ENCODE data around the gene PIK3CB. TPM values are rescaled to one million over a fixed set of nuclear protein-coding genes. Genes with fewer than 3 reads are reported as not detected.

PIK3CB gene
- total and polyA plus RNA-seq, 2 of the 8 experiments (the other 6 are each of a cell fraction or from before 2014, with no cell fraction given), result 8.3 to 35.2 TPM

GRCh38 chr3:138879541-138880380 lies 45.0 kb upstream of the PIK3CB start:
- no peak overlapping the region for H3K18ac ChIP-seq (ENCODE audit: extremely low read depth, low read length)
- WGBS, 2 experiments (ENCODE audit: extremely low coverage in 1 of 2, insufficient coverage in 1 of 2, insufficient read length in 1 of 2, insufficient replicate concordance in 2 of 2, low coverage in 1 of 2, low lambda C conversion rate in 2 of 2, missing lambda C conversion rate in 1 of 2), result 67% methylated on average over 13 of the region's 14 CpGs; no CpG with 5 or more reads in 1 of the 2 experiments
- no peak for DNase-seq (ENCODE audit: low read depth in 1 of 2, low spot score in 2 of 2)
- H4K91ac ChIP-seq (replicated peaks; ENCODE audit: insufficient read length, low read length), result no peak overlapping the region
- FAIRE-seq, result peak; percentile 83
- H3K4me1 ChIP-seq (replicated peaks in 1 of 4; ENCODE audit: control insufficient read depth in 3 of 4, insufficient read depth in 4 of 4, low read length in 3 of 4), result peaks cover 0 to 4% (median 0%) of the 10 kb centered on the region in 4 experiments; a peak in 1 of 7 replicates
- no peaks in the 10 kb centered on the region for H3K36me3 ChIP-seq (ENCODE audit: control insufficient read depth in 2 of 4, insufficient read depth in 4 of 4, low read length in 3 of 4)
- H3K4me3 ChIP-seq (ENCODE audit: extremely low read depth in 1 of 4, insufficient read depth in 2 of 4, low read depth in 3 of 4, low read length in 4 of 4), result no peak overlapping the region
- H3K56ac ChIP-seq (replicated peaks; ENCODE audit: insufficient read length, low read depth, low read length), result no peak overlapping the region
- H2BK20ac ChIP-seq (ENCODE audit: low read length), result no peak overlapping the region
- CTCF ChIA-PET (ENCODE audit: partially characterized antibody), result interaction anchor here (0.6 kb wide), 1 partner anchor 242 kb away, joined by 3 read pairs; no protein-coding TSS in a partner anchor
- no peak overlapping the region for H2BK15ac ChIP-seq (ENCODE audit: low read length)
- H4K8ac ChIP-seq (ENCODE audit: extremely low read depth, insufficient read depth, low read length), result no peak overlapping the region
- H2AK5ac ChIP-seq (ENCODE audit: low read depth, low read length), result no peak overlapping the region
- H3K9ac ChIP-seq (replicated peaks in 1 of 4; ENCODE audit: extremely low read depth in 1 of 4, low read depth in 3 of 4, low read length in 3 of 4), result no peak overlapping the region
- H3K14ac ChIP-seq (ENCODE audit: insufficient read length), result no peak overlapping the region
- H2BK12ac ChIP-seq (ENCODE audit: low read depth, low read length), result 0 out of 2 replicates have a peak overlapping the region, but pooled peaks have one; percentile 51
- H4K5ac ChIP-seq (ENCODE audit: insufficient read length, low read depth, low read length), result no peak overlapping the region
- H3K9me3 ChIP-seq (ENCODE audit: insufficient read depth in 2 of 2, low read depth in 1 of 2, low read length in 1 of 2), result no peaks in the 10 kb centered on the region
- H3K23me2 ChIP-seq (ENCODE audit: low read depth, low read length), result no peaks in the 10 kb centered on the region
- no peaks in the 10 kb centered on the region for H3K27me3 ChIP-seq (replicated peaks in 1 of 4; ENCODE audit: control insufficient read depth in 3 of 4, extremely low read depth in 1 of 4, insufficient read depth in 3 of 4, low read length in 3 of 4)
- H3K4me2 ChIP-seq (ENCODE audit: insufficient read depth in 1 of 2, low read depth in 2 of 2, low read length in 2 of 2), result peak overlapping the region; percentile 7 to 14; a peak in 2 of 4 replicates
- H3K79me2 ChIP-seq (ENCODE audit: control insufficient read depth in 1 of 2, insufficient read depth in 2 of 2, low read length in 2 of 2), result no peaks in the 10 kb centered on the region
- no peak overlapping the region for H2BK120ac ChIP-seq (replicated peaks; ENCODE audit: low read depth, low read length)
- no peak overlapping the region for H3K23ac ChIP-seq (ENCODE audit: insufficient read length)
- H3K4ac ChIP-seq (replicated peaks; ENCODE audit: insufficient read length, low read depth, low read length), result no peak overlapping the region
- TF ChIP-seq POLR2AphosphoS5 (IDR thresholded peaks at IDR 0.05; ENCODE audit: low read depth, low read length) (no peak), EP300 (IDR thresholded peaks at IDR 0.05; ENCODE audit: borderline replicate concordance in 1 of 2, low read depth in 2 of 2, low read length in 2 of 2) (no peak), KDM1A (IDR thresholded peaks at IDR 0.05; ENCODE audit: borderline replicate concordance, low read length) (no peak), NRF1 (IDR thresholded peaks at IDR 0.05; ENCODE audit: low read depth, low read length) (no peak), CREB1 (IDR thresholded peaks at IDR 0.05) (0 out of 2 replicates have a peak, but pooled peaks have one; percentile 31), USF2 (IDR thresholded peaks at IDR 0.05; ENCODE audit: low read length) (no peak), EZH2 (IDR thresholded peaks at IDR 0.05; ENCODE audit: low read depth, low read length, severe bottlenecking) (no peak)
- H4K20me1 ChIP-seq (replicated peaks in 1 of 2; ENCODE audit: control insufficient read depth in 1 of 2, insufficient read depth in 2 of 2, low read length in 2 of 2), result no peaks in the 10 kb centered on the region
- no peak overlapping the region for H2AFZ ChIP-seq (ENCODE audit: low read length)
- H3K79me1 ChIP-seq (ENCODE audit: low read depth, low read length), result no peaks in the 10 kb centered on the region
- no peak overlapping the region for H2BK5ac ChIP-seq (ENCODE audit: low read depth, low read length)
- POLR2A ChIA-PET (ENCODE audit: partially characterized antibody), result no interaction called here
- H3K27ac ChIP-seq (ENCODE audit: low read depth, low read length), result 0 out of 2 replicates have a peak overlapping the region, but pooled peaks have one; percentile 2
